Mammary epithelial cell (primary cell): ENCODE results near the gene PCBP3.

Source experiments
- CTCF ChIP-seq, 2 donors: IDR thresholded peaks in 1 of 2; conservative IDR thresholded peaks in 1 of 2; 2 replicates each; pipeline ENCODE4 v1.5.1; 2011 to 2012; ENCODE audit warnings: inconsistent platforms in 2 of 2, low read length in 2 of 2, mild to moderate bottlenecking in 2 of 2, control low read depth in 1 of 2, low read depth in 1 of 2; ENCODE audit not compliant: insufficient read depth in 1 of 2; ENCODE audit errors: extremely low read depth in 1 of 2
- EZH2 ChIP-seq: IDR thresholded peaks from 2 replicates; pipeline ENCODE4 v1.6.1; 2012; ENCODE audit warnings: low read length, inconsistent platforms, borderline replicate concordance

GRCh38 chr21:45763506-45763905 lies 120.0 kb downstream of the PCBP3 start:
- TF ChIP-seq CTCF (conservative IDR thresholded peaks at IDR 0.05 in 1 of 2, IDR thresholded peaks at IDR 0.05 in 1 of 2; ENCODE audit: extremely low read depth in 1 of 2, insufficient read depth in 1 of 2, low read depth in 1 of 2, low read length in 2 of 2) (no peak), EZH2 (no peak)
